GM18505 (cell line): ENCODE measurements around the gene SMYD3.

Experiments used
- ATAC-seq: cut with Tn5 transposase; IDR thresholded peaks from one replicate; pipeline ENCODE4 v1.9.1; 2021; ENCODE audit not compliant: unreplicated experiment
- POLR2A ChIP-seq: IDR thresholded peaks from 4 replicates; pipeline ENCODE4 v1.6.1; 2011; ENCODE audit warnings: borderline replicate concordance; ENCODE audit not compliant: insufficient read depth, insufficient read length; ENCODE audit errors: extremely low read depth

Gene SMYD3

DNA sequence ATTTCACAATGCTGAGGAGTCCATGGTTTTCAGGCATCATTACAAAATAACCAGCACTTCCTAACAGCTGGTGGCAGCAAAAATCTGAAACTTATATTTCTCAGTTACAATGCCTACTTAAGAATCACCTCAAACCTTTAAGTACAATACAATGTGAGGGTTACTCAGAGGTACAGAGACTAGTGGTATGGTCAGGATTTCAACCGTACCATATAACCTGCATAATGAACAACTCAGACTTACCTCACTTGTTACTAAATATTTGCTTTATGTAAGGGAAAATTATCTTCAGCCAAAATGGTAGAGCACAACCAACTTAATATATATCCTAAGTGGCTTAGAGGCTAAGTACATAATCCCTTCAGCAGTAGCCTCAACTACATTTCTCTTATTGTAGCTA, 344.5 kb downstream of the SMYD3 start:
- no peak for TF ChIP-seq POLR2A
- no peak for ATAC-seq

DNA sequence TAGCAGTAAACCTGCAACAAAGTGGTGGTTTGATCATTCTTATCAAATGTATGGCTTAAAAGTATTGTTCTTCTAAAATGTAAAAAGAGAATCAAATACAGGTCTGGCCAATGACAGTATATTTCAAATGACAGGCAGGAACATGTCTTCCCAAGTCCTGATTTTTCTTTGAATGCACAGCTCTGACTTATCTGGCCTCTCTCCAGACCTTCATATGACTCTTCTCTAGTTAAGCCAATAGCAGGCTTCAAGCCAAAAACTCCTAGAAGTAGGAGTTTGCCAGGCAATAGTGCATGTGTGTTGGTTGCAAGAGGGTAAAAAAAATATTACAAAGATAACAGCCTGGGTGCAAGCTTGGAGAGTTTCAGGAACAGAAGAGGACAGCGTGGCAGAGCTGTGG, 345.5 kb downstream of the SMYD3 start:
- TF ChIP-seq POLR2A = no peak
- no peak for ATAC-seq

DNA sequence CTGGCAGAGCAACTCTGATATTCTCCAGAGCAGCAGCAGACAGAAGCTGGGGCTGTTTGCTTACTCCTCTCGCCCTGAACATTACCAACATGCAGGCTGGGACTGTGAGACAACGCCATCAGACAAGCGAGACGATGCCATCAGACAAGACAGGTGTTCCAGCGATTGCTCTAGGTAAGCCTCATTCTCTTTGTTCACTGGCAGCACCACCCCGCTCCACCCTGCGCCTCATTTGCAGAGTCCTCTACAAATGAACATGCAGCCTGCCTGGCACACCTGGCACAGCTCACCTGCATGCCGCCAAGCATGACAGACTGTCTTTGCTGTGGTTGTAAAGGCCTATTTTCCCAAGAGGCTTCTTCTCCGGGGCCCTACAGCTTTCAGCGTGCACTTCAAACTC, 346.2 kb downstream of the SMYD3 start:
- TF ChIP-seq POLR2A = no peak
- no peak for ATAC-seq

DNA sequence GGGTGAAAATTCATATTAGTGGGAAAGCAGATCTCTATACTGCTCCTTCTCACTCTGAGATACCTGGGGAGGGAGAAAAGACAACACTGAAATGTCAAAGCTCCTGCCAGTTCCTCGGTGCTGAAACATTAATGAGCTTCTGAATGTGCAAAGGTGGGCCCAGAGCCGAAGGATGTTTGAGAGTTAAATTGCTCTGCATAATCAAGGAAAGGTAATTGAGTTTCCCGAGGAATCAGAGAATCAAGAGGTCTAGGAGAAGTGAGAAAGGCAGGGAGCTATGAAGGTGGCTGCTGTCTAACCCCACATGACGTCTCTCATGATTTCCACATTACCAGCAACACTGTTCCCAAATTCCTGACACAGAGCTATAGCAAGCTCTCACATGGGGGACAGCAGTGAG, 346.7 kb downstream of the SMYD3 start:
- no peak for ATAC-seq
- no peak for TF ChIP-seq POLR2A

DNA sequence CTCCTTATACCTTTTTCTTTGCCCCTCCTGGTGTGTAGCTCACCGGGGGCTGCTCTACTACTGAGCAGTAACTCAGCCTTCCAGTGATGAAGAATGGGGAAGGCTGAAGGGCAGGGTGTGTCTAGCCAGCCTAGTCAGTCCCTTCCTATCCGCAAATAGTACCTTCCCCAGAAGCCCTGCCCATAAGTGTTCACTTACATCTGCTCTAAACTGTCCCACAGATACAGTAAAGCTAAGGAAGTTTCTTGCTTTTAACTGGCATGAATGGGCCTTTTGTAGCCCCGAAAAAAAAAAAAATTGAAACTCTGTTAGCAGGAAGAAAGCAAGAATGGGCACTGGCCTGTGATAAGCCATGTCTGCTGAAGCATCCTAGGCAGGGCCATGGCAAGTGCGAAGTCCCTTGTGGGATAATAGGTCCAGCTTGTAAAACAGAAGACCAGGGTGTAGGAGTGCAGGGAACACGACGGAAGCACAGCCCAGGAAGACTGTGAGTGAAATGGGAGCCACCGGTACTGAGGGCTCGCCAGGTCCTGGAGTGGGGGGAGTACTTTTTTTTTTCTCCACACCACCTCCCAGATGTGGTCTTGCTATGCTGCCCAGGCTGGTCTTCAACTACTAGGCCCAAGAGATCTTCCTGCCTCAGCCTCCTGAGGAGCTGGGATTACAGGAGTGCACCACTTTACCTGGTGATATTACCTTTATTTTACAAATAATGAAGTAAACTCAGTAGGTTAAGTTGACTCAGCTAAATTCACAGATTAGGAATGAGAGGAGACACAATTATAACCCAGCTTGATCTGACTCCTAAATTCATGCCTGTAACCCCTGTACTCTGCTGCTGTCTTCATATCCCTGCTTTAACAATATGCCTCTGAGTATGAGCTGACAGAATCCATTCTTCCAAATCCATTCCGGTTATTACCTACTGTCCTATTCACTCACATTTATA, 347.5 kb downstream of the SMYD3 start:
- TF ChIP-seq POLR2A = no peak
- ATAC-seq = no peak

DNA sequence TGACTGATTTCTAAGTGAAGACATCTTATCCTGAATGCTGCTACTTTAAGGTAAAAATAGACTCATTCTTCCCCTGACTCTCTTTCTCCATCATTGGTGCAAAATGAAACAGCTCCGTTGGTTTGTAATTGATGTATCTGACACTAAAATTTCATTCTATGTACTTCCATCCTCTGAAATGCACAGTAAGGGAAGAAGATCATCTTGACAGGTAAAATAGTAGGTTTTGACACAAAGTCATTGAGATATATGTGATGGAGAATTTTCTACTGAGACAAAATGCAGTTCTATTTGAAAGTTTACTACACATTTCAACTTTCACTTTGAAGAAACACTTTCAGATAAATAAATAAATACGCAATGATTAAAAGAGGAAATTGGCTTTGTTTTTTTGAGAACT, 348.9 kb downstream of the SMYD3 start:
- no peak for ATAC-seq
- TF ChIP-seq POLR2A = no peak

DNA sequence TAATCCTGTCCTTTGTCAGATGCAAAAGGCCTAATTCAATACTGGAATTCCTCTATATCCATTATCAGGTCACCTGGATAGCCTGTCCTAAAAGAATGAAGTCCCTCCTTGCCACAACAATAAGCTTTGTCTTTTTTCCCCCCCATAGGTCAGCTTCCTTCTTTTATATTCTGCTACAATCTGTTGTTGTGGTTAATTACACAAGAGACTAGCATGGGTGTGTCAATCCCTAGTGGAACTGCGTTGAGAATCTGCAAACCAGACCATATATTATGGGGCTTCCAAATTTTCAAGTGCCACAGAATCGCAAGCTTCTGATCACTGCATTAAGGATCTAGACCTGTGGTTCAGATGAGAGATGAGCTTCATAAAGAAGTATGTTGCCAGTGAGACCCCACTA, 349.6 kb downstream of the SMYD3 start:
- no peak for ATAC-seq
- no peak for TF ChIP-seq POLR2A

DNA sequence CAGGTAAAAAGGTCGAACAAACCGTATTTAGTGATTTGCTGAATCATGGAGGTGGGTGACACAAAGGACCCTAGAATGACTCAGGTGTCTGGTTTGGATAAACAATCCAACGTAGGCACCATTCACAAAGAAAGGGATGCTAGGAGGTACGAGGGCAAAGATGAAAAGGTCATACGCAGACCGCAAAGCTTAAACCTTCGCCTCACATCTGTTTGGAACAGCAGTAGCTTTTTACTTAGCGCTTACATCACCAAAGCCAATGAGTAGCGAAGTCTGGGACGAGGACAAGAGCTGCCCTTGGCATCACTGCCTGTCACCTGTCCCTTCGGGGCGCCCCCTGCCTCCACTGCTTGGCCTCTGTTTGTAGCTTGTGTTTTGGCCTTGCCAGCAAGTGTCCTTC, 350.2 kb downstream of the SMYD3 start:
- ATAC-seq = no peak
- no peak for TF ChIP-seq POLR2A

DNA sequence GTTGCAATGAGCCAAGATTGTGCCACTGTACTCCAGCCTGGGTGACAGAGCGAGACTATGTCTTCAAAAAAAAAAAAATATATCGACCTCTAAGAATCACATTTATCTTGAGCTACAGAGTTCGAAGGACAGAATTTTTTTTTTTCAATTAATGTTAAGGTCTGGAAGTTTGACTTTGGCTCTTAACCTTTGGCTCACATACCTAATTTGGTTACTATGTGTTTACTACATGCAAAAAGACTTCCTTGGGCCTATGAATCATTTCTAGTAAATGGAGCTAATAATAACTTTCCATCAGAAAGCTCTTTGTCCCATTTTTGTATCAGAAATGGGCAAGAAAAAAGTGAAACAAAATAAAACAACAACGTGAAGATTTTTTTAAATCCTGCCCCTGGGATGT, 351.2 kb downstream of the SMYD3 start:
- TF ChIP-seq POLR2A = no peak
- ATAC-seq = no peak

DNA sequence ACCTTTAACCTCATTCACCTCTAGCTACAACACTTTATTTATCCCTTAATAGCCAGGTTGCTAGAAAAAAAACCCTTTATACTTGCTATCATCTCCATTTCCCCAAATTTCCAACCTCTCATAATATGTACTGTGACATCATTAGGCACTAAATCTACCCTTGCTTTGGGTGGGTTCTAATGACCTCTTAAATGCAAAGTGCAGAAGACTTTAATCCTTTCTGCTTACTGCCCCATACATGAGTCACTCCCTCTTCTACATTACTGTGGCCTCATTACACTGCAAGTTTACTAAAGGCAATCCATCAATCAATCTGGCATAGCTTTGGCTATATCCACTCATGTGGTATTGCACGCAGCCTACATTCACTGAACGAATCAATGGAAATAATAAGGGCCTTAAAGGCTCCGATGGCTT, 353.3 kb downstream of the SMYD3 start:
- no peak for TF ChIP-seq POLR2A
- ATAC-seq = no peak

DNA sequence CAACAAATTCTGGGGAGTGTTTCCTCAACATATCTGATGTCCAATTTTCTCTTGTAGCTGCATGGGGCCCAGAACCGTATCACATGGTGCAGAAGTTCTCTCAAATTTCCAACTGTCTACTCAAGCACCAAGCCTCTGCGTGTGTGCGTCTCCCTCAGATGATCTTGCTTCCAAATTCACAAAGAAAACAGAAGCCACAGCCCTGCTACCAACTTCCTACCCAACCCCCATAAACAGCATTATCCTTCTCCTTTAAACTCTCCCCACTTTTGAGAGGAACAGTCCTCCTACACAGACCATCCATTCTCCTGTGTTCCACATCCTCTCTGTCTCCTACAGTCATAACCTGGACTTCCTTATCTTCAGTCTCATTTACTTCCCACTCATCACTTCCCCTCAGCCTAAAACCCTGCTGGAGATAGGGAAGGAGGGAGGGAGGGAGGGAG, 354.1 kb downstream of the SMYD3 start:
- TF ChIP-seq POLR2A = no peak
- ATAC-seq = no peak

DNA sequence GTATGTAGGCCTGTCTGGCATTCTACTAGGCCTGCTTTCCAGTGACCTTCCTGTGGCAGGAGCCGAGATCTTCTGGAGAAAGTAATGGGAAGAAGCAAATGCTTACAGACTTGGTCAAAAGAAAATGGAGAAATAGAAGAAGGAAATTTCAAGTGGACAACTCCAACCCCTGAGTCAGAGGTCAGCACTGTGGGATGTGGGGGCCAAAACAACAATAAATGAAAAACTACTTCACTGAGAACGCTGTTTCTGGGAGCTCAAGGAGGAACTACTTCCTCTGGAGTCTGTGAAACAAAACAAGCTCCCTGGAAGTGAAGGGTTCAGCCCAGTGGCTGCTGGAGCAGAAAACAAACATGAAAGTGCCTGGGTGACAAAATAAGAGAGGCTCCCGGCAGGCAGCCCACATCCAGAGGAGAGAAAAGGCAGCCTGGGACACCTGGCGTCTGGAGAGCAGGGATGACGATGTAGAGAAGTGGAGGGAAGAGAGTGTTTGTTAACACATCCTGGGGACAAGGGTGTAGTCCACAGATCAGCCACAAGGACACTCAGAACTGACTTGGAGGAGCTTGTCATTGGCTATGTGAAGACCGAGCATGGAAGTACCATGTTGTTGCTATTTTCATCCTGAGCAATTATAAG, 355.2 kb downstream of the SMYD3 start:
- ATAC-seq = no peak
- TF ChIP-seq POLR2A = no peak

DNA sequence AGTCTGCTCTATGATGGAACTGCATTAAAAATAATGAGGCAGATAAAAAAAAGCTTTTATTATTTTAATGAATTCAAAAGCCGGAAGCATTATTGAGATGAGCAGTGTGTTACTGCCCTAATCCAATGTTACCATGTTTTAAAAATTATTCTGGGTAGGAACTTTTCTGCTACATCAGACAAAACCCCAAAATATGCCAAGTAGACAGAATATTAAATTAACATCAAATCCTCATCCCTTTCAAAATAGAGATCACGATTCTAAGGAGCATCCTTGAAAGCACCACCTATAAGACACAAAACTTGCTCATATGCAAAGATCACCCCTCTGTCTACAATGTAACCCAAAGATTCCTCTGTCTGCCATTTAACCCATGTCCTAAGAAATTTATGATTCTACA, 357.5 kb downstream of the SMYD3 start:
- no peak for TF ChIP-seq POLR2A
- no peak for ATAC-seq
